Psoas muscle (tissue), 8 donors: ENCODE results near the gene CADM1. TPM values are rescaled to one million over a fixed set of nuclear protein-coding genes. Genes with fewer than 3 reads are reported as not detected.
A peak's percentile ranks its signal among the peaks of the same experiment; 100 is the strongest.

ENCODE experiments used
- ATAC-seq, 4 donors: fragments of 200-7000 bp; cut with Tn5 transposase; one replicate each; pipeline ENCODE4 v1.9.1; 2020; ENCODE audit warnings: moderate library complexity in 3 of 4, mild to moderate bottlenecking in 2 of 4
- DNase-seq, 2 donors: peaks; one replicate each; pipeline ENCODE4 v3.0.0-alpha.2; 2020
- H3K27ac ChIP-seq: fragments of 200-600 bp; one replicate; pipeline ENCODE4 v1.8.0; 2022
- H3K27me3 ChIP-seq, 3 donors: fragments of 200-600 bp in 1 of 3; one replicate each; pipeline versions ENCODE4 v1.6.1 to v1.8.0; 2013 to 2022; ENCODE audit warnings: low read length in 2 of 3, mild to moderate bottlenecking in 2 of 3, moderate library complexity in 1 of 3; ENCODE audit not compliant: insufficient read depth in 3 of 3
- H3K36me3 ChIP-seq, 2 donors: fragments of 200-600 bp in 1 of 2; one replicate each; pipeline versions ENCODE4 v1.6.1 to v1.8.0; 2013 to 2022; ENCODE audit warnings: low read depth in 1 of 2, mild to moderate bottlenecking in 1 of 2, moderate library complexity in 1 of 2; ENCODE audit not compliant: insufficient read depth in 1 of 2
- H3K4me1 ChIP-seq: fragments of 200-600 bp; one replicate; pipeline ENCODE4 v1.8.0; 2022
- H3K4me3 ChIP-seq: fragments of 200-600 bp; one replicate; pipeline ENCODE4 v1.8.0; 2022; ENCODE audit warnings: mild to moderate bottlenecking
- H3K9me3 ChIP-seq: fragments of 200-600 bp; one replicate; pipeline ENCODE4 v1.8.0; 2022
- WGBS, 3 donors: extraction: QIAGEN DNeasy Blood & Tissue Kit; methylation state at CpG; one replicate each; pipeline versions ENCODE4 v1.1.6 to v1.1.7; 2013; 5-methylcytosine and 5-hydroxymethylcytosine counted together
- intact Hi-C, 2 donors: fragments of 100-400 bp; cut with DNase I; formaldehyde crosslinking; loops; one replicate each; pipeline versions ENCODE4 v1.11.0 to v1.14.2; 2022
- polyA plus RNA-seq, 3 donors: library from polyadenylated mRNA; stranded (reverse); fragments of 200-250 nt; gene quantifications; one replicate each; pipeline ENCODE4 v1.2.3, GENCODE V29; 2013
- total RNA-seq, 4 donors: library from RNA; stranded (reverse); fragmentation: NEBNext Ultra II Directional in 2 of 4; extraction: Animal tissue kit (Norgen Biotek cat#: 25700) in 2 of 4; gene quantifications; one replicate each; pipeline versions ENCODE4 v1.2.1 to v1.2.4, GENCODE V29; 2021 to 2023
- TF ChIP-seq, protein P1 (sequence below): fragments of 200-600 bp; IDR thresholded peaks from one replicate; pipeline ENCODE4 v1.8.0; 2022; ENCODE audit warnings: antibody characterized with exemption
- donor health status: healthy with polysubstance abuse.
- donor health status: DM: no; HTN: no; CAD: no; lungs with moderate emphysema.
- donor health status: Bipolar disorder and iron deficiency.
- donor health status: healthy.
- donor health status: DM: yes; HTN: yes; CAD: no.
- donor health status: DM: no; HTN: no; CAD: no.
- donor health status: DM: no; HTN: no; CAD: no.
- donor health status: DM: yes; HTN: yes; CAD: no.

CADM1 gene
- total and polyA plus RNA-seq, 7 donors = 3.1 to 12.4 (median 9.5) TPM

GRCh38 chr11:115378557-115378956 lies 125.7 kb downstream of the CADM1 start:
- H3K4me3 ChIP-seq = no peak overlapping the region
- intact Hi-C loops = no loop called here
- WGBS, 3 donors = 91 to 94% (median 94%) methylated on average over 4 of the region's 4 CpGs
- H3K27ac ChIP-seq = no peak overlapping the region
- no peak for ATAC-seq
- no peaks in the 10 kb centered on the region for H3K4me1 ChIP-seq
- H3K9me3 ChIP-seq = no peaks in the 10 kb centered on the region
- no peaks in the 10 kb centered on the region for H3K27me3 ChIP-seq
- DNase-seq = no peak
- TF ChIP-seq, protein P1, sequence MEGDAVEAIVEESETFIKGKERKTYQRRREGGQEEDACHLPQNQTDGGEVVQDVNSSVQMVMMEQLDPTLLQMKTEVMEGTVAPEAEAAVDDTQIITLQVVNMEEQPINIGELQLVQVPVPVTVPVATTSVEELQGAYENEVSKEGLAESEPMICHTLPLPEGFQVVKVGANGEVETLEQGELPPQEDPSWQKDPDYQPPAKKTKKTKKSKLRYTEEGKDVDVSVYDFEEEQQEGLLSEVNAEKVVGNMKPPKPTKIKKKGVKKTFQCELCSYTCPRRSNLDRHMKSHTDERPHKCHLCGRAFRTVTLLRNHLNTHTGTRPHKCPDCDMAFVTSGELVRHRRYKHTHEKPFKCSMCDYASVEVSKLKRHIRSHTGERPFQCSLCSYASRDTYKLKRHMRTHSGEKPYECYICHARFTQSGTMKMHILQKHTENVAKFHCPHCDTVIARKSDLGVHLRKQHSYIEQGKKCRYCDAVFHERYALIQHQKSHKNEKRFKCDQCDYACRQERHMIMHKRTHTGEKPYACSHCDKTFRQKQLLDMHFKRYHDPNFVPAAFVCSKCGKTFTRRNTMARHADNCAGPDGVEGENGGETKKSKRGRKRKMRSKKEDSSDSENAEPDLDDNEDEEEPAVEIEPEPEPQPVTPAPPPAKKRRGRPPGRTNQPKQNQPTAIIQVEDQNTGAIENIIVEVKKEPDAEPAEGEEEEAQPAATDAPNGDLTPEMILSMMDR = no peak
- no peaks in the 10 kb centered on the region for H3K36me3 ChIP-seq

DNA sequence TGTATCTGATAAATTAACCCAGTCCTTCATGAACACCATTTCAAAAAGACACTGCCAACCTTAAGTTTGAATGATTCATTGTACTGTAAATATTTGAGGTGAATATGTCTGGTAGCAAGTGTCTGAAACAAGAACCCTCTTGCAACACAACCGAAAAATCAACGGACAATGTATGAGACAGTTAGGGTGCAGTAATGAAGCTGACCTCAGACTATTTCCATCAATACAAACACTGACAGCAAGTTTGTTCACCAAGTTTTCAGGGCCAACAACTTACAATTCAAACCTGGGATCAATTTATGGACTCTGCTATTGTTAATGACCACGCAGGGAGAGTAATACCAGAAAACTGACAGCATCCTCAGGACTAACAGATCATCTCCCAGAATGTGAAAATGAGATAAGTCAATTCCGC lies 126.3 kb downstream of the CADM1 start:
- no peaks in the 10 kb centered on the region for H3K4me1 ChIP-seq
- H3K27ac ChIP-seq = no peak overlapping the region
- ATAC-seq = peak in 1 of 4 donors; percentile 58
- intact Hi-C loops = no loop called here
- H3K9me3 ChIP-seq = no peaks in the 10 kb centered on the region
- no peaks in the 10 kb centered on the region for H3K36me3 ChIP-seq
- DNase-seq = no peak
- TF ChIP-seq, protein P1 = no peak
- no peaks in the 10 kb centered on the region for H3K27me3 ChIP-seq
- WGBS, 3 donors = 75 to 87% (median 79%) methylated on average over 4 of the region's 4 CpGs
- H3K4me3 ChIP-seq = no peak overlapping the region

GRCh38 chr11:115368616-115369015 lies 135.6 kb downstream of the CADM1 start:
- intact Hi-C loops = no loop called here
- Histone ChIP-seq H3K4me1 (peaks cover 4% of the 10 kb centered on the region), H3K27ac (no peak overlapping the region), H3K9me3 (no peaks in the 10 kb centered on the region), H3K36me3 (no peaks in the 10 kb centered on the region), H3K4me3 (no peak overlapping the region), H3K27me3 (no peaks in the 10 kb centered on the region)
- DNase-seq (no peak), ATAC-seq (no peak)
- TF ChIP-seq, protein P1 = no peak

DNA sequence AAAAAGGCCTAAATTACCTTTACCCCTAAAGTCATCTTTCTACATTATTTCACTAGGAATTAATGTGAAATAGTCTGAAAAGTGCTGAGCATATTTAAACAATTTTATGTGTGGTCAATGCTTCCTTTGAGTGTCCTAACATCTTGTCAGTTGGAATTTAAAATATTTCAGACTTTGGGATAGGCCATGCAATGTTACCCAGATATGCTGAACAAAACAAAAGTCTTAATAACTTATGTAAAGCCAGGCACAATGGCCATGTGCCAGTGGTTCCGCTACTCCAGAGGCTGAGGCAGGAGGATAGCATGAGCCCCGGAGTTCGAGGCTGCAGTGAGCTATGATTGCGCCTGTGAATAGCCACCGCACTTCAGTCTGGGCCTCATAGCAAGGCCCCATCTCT lies 137.4 kb downstream of the CADM1 start:
- Histone ChIP-seq H3K4me1 (peaks cover 10% of the 10 kb centered on the region), H3K36me3 (no peaks in the 10 kb centered on the region), H3K27ac (no peak overlapping the region), H3K27me3 (no peaks in the 10 kb centered on the region), H3K4me3 (no peak overlapping the region), H3K9me3 (no peaks in the 10 kb centered on the region)
- WGBS, 3 donors = 92 to 97% (median 96%) methylated on average over 5 of the region's 5 CpGs
- intact Hi-C loops = no loop called here
- TF ChIP-seq, protein P1 = no peak
- DNase-seq (no peak), ATAC-seq (no peak)

- peaks cover 10% of the 10 kb centered on the region for H3K4me1 ChIP-seq
- no peaks in the 10 kb centered on the region for H3K36me3 ChIP-seq
- H3K9me3 ChIP-seq = no peaks in the 10 kb centered on the region
- 84 to 88% (median 87%) methylated on average over 4 of the region's 4 CpGs for WGBS, 3 donors
- intact Hi-C loops = no loop called here
- DNase-seq = no peak
- no peak overlapping the region for H3K4me3 ChIP-seq
- no peak overlapping the region for H3K27ac ChIP-seq
- TF ChIP-seq, protein P1 = no peak
- no peaks in the 10 kb centered on the region for H3K27me3 ChIP-seq
- ATAC-seq = no peak
Measured at GRCh38 chr11:115365907-115366306, 138.3 kb downstream of the CADM1 start.
